Astrocyte of the hippocampus (primary cell): ENCODE results near the gene C5orf24.
"Not testable (repeated sequence)": the region's sequence is repeated elsewhere in the genome, so short reads cannot be mapped to it uniquely, and the experiment has no call there.

Experiments
- DNase-seq: peaks from one replicate; pipeline ENCODE4 v3.0.0; 2011; ENCODE audit warnings: low read depth, low spot score

Gene C5orf24

DNA sequence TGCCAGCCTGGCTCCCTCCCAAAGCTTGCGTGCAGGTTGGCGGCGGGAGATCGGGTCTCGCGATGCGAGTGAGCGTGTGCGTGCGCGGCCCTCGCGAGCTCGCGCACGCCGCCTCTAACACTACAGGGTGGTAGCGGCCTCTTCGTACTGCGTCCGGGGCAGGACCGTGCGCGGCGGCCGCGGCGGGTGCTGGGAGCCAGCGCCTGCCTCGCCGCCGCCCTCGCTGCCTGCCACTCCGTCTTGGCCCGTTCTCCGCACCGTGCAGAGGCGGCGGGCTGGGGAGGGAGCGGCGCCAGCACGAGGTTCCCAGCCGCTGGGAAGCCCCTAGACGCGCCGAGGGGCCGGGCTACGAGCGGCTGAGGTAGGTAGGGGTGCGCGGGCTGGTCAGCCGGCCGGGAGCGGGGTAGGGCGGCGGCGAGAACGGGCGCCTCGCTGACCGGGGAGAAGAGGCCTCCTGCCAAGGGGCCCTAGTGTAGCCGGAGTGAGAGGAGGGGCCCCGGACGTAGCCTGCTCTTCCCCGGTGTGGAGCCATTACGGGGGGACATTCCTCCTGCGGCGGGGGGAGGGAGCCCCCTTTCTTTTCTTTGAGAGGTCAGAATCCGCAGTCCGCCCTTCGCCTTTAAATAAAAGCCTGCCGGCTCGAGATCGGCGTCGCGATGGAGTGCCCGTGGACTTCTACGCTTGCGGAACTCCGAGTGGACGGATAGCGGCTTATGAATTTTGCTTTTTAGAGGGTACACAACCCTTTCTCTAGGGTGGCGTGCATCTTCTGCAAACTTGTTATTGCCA is at the start of gene C5orf24:
Gene C5orf24, plus strand, starts transcription at position 117 of the 789 bp plus-strand sequence. CDS start 8,933 bp downstream, outside the sequence.
- peak; percentile 99 for DNase-seq

GRCh38 chr5:134798468-134798867 is 47.3 kb upstream of the C5orf24 start:
- no peak for DNase-seq

DNA sequence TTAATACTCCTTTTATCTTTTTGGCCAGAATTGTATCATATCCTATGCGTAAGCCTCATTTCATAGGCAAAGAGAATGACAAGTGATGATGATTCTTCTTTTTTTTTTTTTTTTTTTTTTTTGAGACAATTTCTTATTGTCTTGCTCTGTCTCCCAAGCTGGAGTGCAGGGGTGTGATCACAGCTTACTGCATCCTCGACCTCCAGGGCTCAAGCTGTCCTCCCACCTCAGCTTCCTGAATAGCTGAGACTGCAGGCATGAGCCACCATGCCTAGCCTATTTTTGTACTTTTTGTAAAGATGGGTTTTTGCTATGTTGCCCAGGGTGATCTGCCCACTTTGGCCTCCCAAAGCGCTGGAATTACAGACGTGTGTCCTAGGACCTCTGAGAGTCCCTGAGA is 41.9 kb upstream of the C5orf24 start:
- DNase-seq: no peak

- no peak for DNase-seq
Observed at GRCh38 chr5:134813407-134813806, 32.4 kb upstream of the C5orf24 start.

DNA sequence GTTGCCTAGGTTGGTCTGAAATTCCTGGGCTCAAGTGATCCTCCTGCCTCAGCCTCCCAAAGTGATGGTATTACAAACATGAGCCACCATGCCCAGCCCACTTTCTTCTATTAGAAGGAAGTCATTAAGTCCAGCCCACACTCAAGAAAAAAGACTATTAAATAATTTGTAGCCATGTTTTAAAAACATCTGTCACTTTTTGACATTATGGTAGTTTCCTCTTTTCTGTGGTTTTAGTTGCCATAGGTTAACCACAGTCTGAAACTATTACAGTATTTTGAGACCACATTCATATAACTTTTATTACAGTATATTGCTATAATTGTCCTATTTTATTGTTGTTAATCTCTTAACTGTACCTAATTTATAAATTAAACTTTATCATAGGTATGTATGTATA is 31.9 kb upstream of the C5orf24 start:
- DNase-seq: no peak

GRCh38 chr5:134817006-134817405 is 28.8 kb upstream of the C5orf24 start:
- no peak for DNase-seq

DNA sequence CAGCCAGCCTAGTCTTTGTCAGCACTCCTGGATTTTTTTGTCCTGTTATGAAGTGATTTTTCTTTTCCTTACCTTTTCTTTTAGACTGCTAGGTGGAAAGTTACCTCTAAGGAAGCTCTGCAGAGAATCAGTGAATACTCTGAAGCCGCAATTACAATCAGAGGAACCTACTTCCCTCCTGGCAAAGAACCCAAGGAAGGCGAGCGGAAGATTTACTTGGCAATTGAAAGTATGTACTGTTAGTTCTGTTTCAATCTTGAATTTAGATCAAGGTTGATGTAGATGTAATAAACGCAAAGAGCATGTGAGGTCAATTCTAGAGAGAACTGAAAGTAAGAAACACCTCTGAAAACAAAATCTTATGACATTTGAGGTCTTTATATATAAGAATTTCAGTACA is 27.0 kb upstream of the C5orf24 start:
- DNase-seq: no peak

GRCh38 chr5:134819407-134819963 is 26.3 kb upstream of the C5orf24 start:
- DNase-seq: no peak

DNA sequence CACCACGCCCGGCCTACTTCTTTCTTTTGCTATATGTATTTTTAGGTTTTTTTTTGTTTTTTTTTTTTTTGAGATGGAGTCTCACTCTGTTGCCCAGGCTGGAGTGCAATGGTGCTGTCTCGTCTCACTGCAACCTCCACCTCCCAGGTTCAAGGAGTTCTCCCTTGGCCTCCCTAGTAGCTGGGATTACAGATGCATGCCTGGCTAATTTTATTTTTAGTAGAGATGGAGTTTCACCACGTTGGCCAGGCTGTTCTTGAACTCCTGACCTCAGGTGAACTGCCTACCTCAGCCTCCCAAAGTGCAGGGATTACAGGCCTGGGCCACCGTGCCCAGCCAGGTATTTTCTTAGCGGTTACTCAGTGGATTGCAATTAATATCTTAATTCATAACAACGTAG is 23.9 kb upstream of the C5orf24 start:
- no peak for DNase-seq

GRCh38 chr5:134824681-134825080 is 21.1 kb upstream of the C5orf24 start:
- DNase-seq: no peak

- DNase-seq: no peak
Observed at GRCh38 chr5:134825212-134825611, 20.6 kb upstream of the C5orf24 start.

- peak; percentile 65 for DNase-seq
Observed at GRCh38 chr5:134833340-134834032, 12.3 kb upstream of the C5orf24 start.

GRCh38 chr5:134835623-134836022 is 10.1 kb upstream of the C5orf24 start:
- no peak for DNase-seq

GRCh38 chr5:134837530-134838181 is 8.1 kb upstream of the C5orf24 start:
- DNase-seq: peak; percentile 32

GRCh38 chr5:134838361-134838760 is 7.4 kb upstream of the C5orf24 start:
- DNase-seq: not testable (repeated sequence)

GRCh38 chr5:134840811-134841210 is 5.0 kb upstream of the C5orf24 start:
- peak; percentile 17 for DNase-seq

GRCh38 chr5:134844252-134844651 is 1.5 kb upstream of the C5orf24 start:
- no peak for DNase-seq

GRCh38 chr5:134845335-134845851 is 375 bp upstream of the C5orf24 start:
- DNase-seq: no peak

GRCh38 chr5:134846641-134846960 is 833 bp downstream of the C5orf24 start:
- DNase-seq: peak; percentile 49

- DNase-seq: not testable (repeated sequence)
Observed at GRCh38 chr5:134849434-134849933, 3.7 kb downstream of the C5orf24 start.

DNA sequence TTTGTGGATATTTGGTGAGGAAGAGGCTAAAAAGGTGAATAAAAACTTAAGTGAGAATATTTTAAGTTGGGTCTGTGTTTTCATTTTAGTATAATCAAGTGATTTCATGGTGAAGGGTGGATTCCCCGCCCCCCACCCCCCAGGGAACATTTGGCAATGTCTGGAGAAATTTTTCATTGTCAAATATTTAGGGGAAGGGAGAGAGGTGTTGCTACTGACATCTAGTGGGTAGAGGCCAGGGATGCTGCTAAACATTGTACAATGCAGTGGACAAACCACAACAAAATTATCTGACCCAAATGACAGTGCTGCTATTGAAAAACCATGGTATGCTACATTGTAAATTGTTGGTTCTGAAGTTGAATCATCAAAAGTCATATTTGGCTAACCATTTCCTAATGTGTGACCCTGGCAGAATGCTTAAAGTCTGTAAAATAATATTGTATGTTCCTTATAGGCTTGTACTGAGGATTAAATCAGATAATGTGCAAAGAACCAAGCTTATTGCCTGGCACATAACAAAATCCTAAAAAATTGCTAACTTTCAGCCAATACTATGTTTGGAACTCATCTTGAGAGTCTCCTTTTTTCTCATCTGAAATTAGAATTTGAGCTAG is 5.6 kb downstream of the C5orf24 start:
- peak; percentile 53 for DNase-seq
